Thymus (tissue), 11 donors: Measurements from ENCODE around the gene FAM228B. TPM values are rescaled to one million over a fixed set of nuclear protein-coding genes. Genes with fewer than 3 reads are reported as not detected.

Experiments
- DNase-seq, 9 donors: peaks; one replicate each; pipeline ENCODE4 v3.0.0-alpha.2; 2013; ENCODE audit warnings: low spot score in 9 of 9, low read depth in 6 of 9, missing footprints in 1 of 9
- H3K27ac ChIP-seq, 2 donors: one replicate each; pipeline ENCODE4 v1.5.1; 2013; ENCODE audit warnings: control low read depth in 1 of 2, low read depth in 1 of 2, low read length in 1 of 2, mild to moderate bottlenecking in 1 of 2, moderate library complexity in 1 of 2
- H3K27me3 ChIP-seq, 2 donors: one replicate each; pipeline ENCODE4 v1.5.1; 2013; ENCODE audit warnings: low read length in 1 of 2; ENCODE audit not compliant: control insufficient read depth in 2 of 2, insufficient read depth in 1 of 2
- H3K36me3 ChIP-seq, 2 donors: one replicate each; pipeline ENCODE4 v1.5.1; 2013; ENCODE audit warnings: low read length in 1 of 2, mild to moderate bottlenecking in 1 of 2, moderate library complexity in 1 of 2; ENCODE audit not compliant: control insufficient read depth in 2 of 2, insufficient read depth in 2 of 2
- H3K4me1 ChIP-seq, 2 donors: one replicate each; pipeline ENCODE4 v1.5.1; 2013; ENCODE audit warnings: low read length in 2 of 2; ENCODE audit not compliant: control insufficient read depth in 2 of 2, insufficient read depth in 2 of 2
- H3K4me3 ChIP-seq, 2 donors: one replicate each; pipeline ENCODE4 v1.5.1; 2013; ENCODE audit warnings: low read length in 2 of 2, control low read depth in 1 of 2, mild to moderate bottlenecking in 1 of 2
- H3K9me3 ChIP-seq, 2 donors: one replicate each; pipeline ENCODE4 v1.5.1; 2013; ENCODE audit warnings: low read length in 1 of 2, mild to moderate bottlenecking in 1 of 2; ENCODE audit not compliant: control insufficient read depth in 2 of 2, insufficient read depth in 1 of 2
- WGBS: extraction: QIAGEN DNeasy Blood & Tissue Kit; methylation state at CpG from one replicate; pipeline ENCODE4 v1.1.7; 2013; 5-methylcytosine and 5-hydroxymethylcytosine counted together
- polyA plus RNA-seq: library from polyadenylated mRNA; stranded (reverse); fragments of 200-250 nt; gene quantifications from one replicate; pipeline ENCODE4 v1.2.3, GENCODE V29; 2013
- total RNA-seq: library from RNA; stranded (reverse); fragments of 120-200 nt; gene quantifications from one replicate; pipeline ENCODE4 v1.2.4, GENCODE V29; 2013
- donor health status: healthy.

The FAM228B gene
- total and polyA plus RNA-seq, 2 donors: 16.2 to 31.5 TPM

GRCh38 chr2:24162494-24162893 is 39.2 kb downstream of the FAM228B start:
- 97% methylated on average over 1 of the region's 1 CpG for WGBS
- Histone ChIP-seq H3K36me3 (no peaks in the 10 kb centered on the region), H3K27ac (no peak overlapping the region), H3K27me3 (no peaks in the 10 kb centered on the region), H3K4me1 (no peaks in the 10 kb centered on the region), H3K4me3 (no peak overlapping the region), H3K9me3 (peaks cover 0 to 1% of the 10 kb centered on the region in 2 donors)
- DNase-seq: no peak

- WGBS: 52% methylated on average over 3 of the region's 3 CpGs
- H3K9me3 ChIP-seq: peaks cover 0 to 1% of the 10 kb centered on the region in 2 donors
- no peak overlapping the region for H3K27ac ChIP-seq
- H3K36me3 ChIP-seq: no peaks in the 10 kb centered on the region
- H3K4me1 ChIP-seq: no peaks in the 10 kb centered on the region
- H3K4me3 ChIP-seq: no peak overlapping the region
- DNase-seq: no peak
- no peaks in the 10 kb centered on the region for H3K27me3 ChIP-seq
These were observed 39.9 kb downstream of the FAM228B start for GRCh38 chr2:24163186-24163585.

- DNase-seq: no peak
- Histone ChIP-seq H3K36me3 (no peaks in the 10 kb centered on the region), H3K4me3 (no peak overlapping the region), H3K9me3 (peaks cover 0 to 1% of the 10 kb centered on the region in 2 donors), H3K27me3 (no peaks in the 10 kb centered on the region), H3K4me1 (no peaks in the 10 kb centered on the region), H3K27ac (no peak overlapping the region)
- 91% methylated on average over 2 of the region's 2 CpGs for WGBS
These were observed 40.3 kb downstream of the FAM228B start for GRCh38 chr2:24163601-24164000.

GRCh38 chr2:24164416-24164973 is 41.2 kb downstream of the FAM228B start:
- Histone ChIP-seq H3K4me3 (no peak overlapping the region), H3K36me3 (no peaks in the 10 kb centered on the region), H3K4me1 (no peaks in the 10 kb centered on the region), H3K9me3 (peaks cover 0 to 1% of the 10 kb centered on the region in 2 donors), H3K27me3 (no peaks in the 10 kb centered on the region), H3K27ac (no peak overlapping the region)
- DNase-seq: peak in 6 of 9 donors; percentile 7 to 45 (median 16)
- WGBS: 64% methylated on average over 8 of the region's 8 CpGs

GRCh38 chr2:24169023-24169422 is 45.8 kb downstream of the FAM228B start:
- 98% methylated on average over 5 of the region's 5 CpGs for WGBS

GRCh38 chr2:24174851-24175277 is 51.6 kb downstream of the FAM228B start, which contains the start of gene FAM228A:
TSS of gene FAM228A (plus strand) at chr2:24175053. CDS start at chr2:24175481, 428 bp downstream.
- no peak within 1 kb of the TSS for H3K4me3 ChIP-seq
- 54% methylated on average over 46 of the region's 46 CpGs for WGBS
- no peaks in the 10 kb centered on the region for H3K36me3 ChIP-seq
- H3K9me3 ChIP-seq: peaks cover 0 to 7% of the 10 kb centered on the region in 2 donors
- H3K27me3 ChIP-seq: peaks cover 0 to 7% of the 10 kb centered on the region in 2 donors
- peak within 1 kb of the TSS in 1 of 2 donors; percentile 18 for H3K27ac ChIP-seq
- H3K4me1 ChIP-seq: no peaks in the 10 kb centered on the region
- no peak for DNase-seq

More at GRCh38 chr2:24169023-24169422, 45.8 kb downstream of the FAM228B start:
- DNase-seq: no peak
- Histone ChIP-seq H3K4me1 (no peaks in the 10 kb centered on the region), H3K4me3 (no peak overlapping the region), H3K36me3 (no peaks in the 10 kb centered on the region), H3K27me3 (no peaks in the 10 kb centered on the region), H3K27ac (no peak overlapping the region), H3K9me3 (peaks cover 0 to 1% of the 10 kb centered on the region in 2 donors)

- Histone ChIP-seq H3K36me3 (no peaks in the 10 kb centered on the region), H3K4me3 (no peak overlapping the region), H3K4me1 (no peaks in the 10 kb centered on the region), H3K27me3 (peaks cover 0 to 7% of the 10 kb centered on the region in 2 donors), H3K27ac (peak overlapping the region in 1 of 2 donors; percentile 18), H3K9me3 (peaks cover 0 to 7% of the 10 kb centered on the region in 2 donors)
- 92% methylated on average over 17 of the region's 17 CpGs for WGBS
- no peak for DNase-seq
These were observed 52.4 kb downstream of the FAM228B start for GRCh38 chr2:24175631-24176187.

GRCh38 chr2:24176326-24176725 is 53.1 kb downstream of the FAM228B start:
- peaks cover 0 to 7% of the 10 kb centered on the region in 2 donors for H3K9me3 ChIP-seq
- H3K27me3 ChIP-seq: peaks cover 0 to 7% of the 10 kb centered on the region in 2 donors
- no peak overlapping the region for H3K27ac ChIP-seq
- no peak overlapping the region for H3K4me3 ChIP-seq
- DNase-seq: no peak
- H3K36me3 ChIP-seq: no peaks in the 10 kb centered on the region
- H3K4me1 ChIP-seq: no peaks in the 10 kb centered on the region
- WGBS: 94% methylated on average over 1 of the region's 1 CpG

- Histone ChIP-seq H3K9me3 (peaks cover 0 to 7% of the 10 kb centered on the region in 2 donors), H3K4me3 (no peak overlapping the region), H3K4me1 (no peaks in the 10 kb centered on the region), H3K27me3 (peaks cover 0 to 5% of the 10 kb centered on the region in 2 donors), H3K27ac (no peak overlapping the region), H3K36me3 (no peaks in the 10 kb centered on the region)
- DNase-seq: no peak
These were observed 56.4 kb downstream of the FAM228B start for GRCh38 chr2:24179683-24180082.
